CD4-positive, alpha-beta T cell (primary cell): ENCODE data around the gene POLA2. TPM values are rescaled to one million over a fixed set of nuclear protein-coding genes. Genes with fewer than 3 reads are reported as not detected.

Experiments used
- ATAC-seq: fragments of 200-7000 bp; cut with Tn5 transposase; one replicate; pipeline ENCODE4 v1.10.0; 2022; ENCODE audit warnings: mild to moderate bottlenecking; ENCODE audit not compliant: poor library complexity
- CTCF ChIA-PET: fragments of 350-600 bp; sonication (Branson Sonifier 250); formaldehyde crosslinking; loops from one replicate; lab custom pipeline; 2021; ENCODE audit warnings: antibody characterized with exemption, inconsistent platforms; lab: Charles Lee
- POLR2A ChIA-PET: fragments of 350-600 bp; sonication (Branson Sonifier 250); formaldehyde crosslinking; loops from one replicate; lab custom pipeline; 2021; ENCODE audit warnings: antibody characterized with exemption, inconsistent platforms; lab: Charles Lee
- DNase-seq, 14 experiments: peaks; one replicate each; pipeline ENCODE4 v3.0.0-alpha.2; 2013 to 2020; ENCODE audit warnings: mixed read lengths in 2 of 14
- H3K27ac ChIP-seq, 2 donors: one replicate each; pipeline versions ENCODE4 v1.5.1 to v1.7.0; 2013; ENCODE audit warnings: low read length in 2 of 2, low read depth in 1 of 2, mild to moderate bottlenecking in 1 of 2
- H3K27me3 ChIP-seq, 2 experiments: 1 replicate in 1 of 2; 2 replicates in 1 of 2; pipeline versions ENCODE4 v1.6.1 to v1.7.0; 2013; ENCODE audit warnings: low read length in 2 of 2, control low read depth in 1 of 2, mild to moderate bottlenecking in 1 of 2, moderate library complexity in 1 of 2; ENCODE audit not compliant: insufficient read depth in 2 of 2, control insufficient read depth in 1 of 2
- H3K36me3 ChIP-seq: one replicate; pipeline ENCODE4 v1.6.1; 2013; ENCODE audit warnings: low read length, control low read depth; ENCODE audit not compliant: insufficient read depth
- H3K4me1 ChIP-seq: one replicate; pipeline ENCODE4 v1.6.1; 2013; ENCODE audit warnings: low read length, control low read depth; ENCODE audit not compliant: insufficient read depth
- H3K4me3 ChIP-seq: one replicate; pipeline ENCODE4 v1.5.1; 2013; ENCODE audit warnings: mild to moderate bottlenecking, low read length, moderate library complexity
- H3K9me3 ChIP-seq, 2 experiments: 1 replicate in 1 of 2; 2 replicates in 1 of 2; pipeline versions ENCODE4 v1.6.1 to v1.7.0; 2013; ENCODE audit warnings: low read length in 2 of 2, mild to moderate bottlenecking in 2 of 2, control low read depth in 1 of 2, moderate library complexity in 1 of 2; ENCODE audit not compliant: control insufficient read depth in 1 of 2, insufficient read depth in 1 of 2
- H3K27ac Mint-ChIP-seq: one replicate; pipeline ENCODE4 v1.8.0; 2020; ENCODE audit warnings: mixed read lengths
- H3K27me3 Mint-ChIP-seq: one replicate; pipeline ENCODE4 v1.8.0; 2021; ENCODE audit warnings: mixed read lengths
- H3K36me3 Mint-ChIP-seq: one replicate; pipeline ENCODE4 v1.8.0; 2021; ENCODE audit warnings: low read depth, mixed read lengths
- H3K4me1 Mint-ChIP-seq: one replicate; pipeline ENCODE4 v1.8.0; 2021; ENCODE audit warnings: low read depth, mixed read lengths
- H3K4me3 Mint-ChIP-seq: one replicate; pipeline ENCODE4 v1.8.0; 2020; ENCODE audit warnings: mild to moderate bottlenecking, mixed read lengths
- H3K9me3 Mint-ChIP-seq: one replicate; pipeline ENCODE4 v1.8.0; 2020; ENCODE audit warnings: mixed read lengths
- intact Hi-C, 2 experiments: fragments of 100-400 bp; cut with DNase I in 1 of 2; cut with micrococcal nuclease in 1 of 2; formaldehyde crosslinking; loops; one replicate each; pipeline versions ENCODE4 v1.15.1 to v1.9.0; 2023 to 2025; cut with DNase I, micrococcal nuclease
- total RNA-seq, 174 experiments: library from RNA in 2 of 174; stranded (reverse) in 2 of 174; gene quantifications; one replicate each; pipeline ENCODE4 v1.2.3 and lab custom pipeline; 2021 to 2026
- TF ChIP-seq, protein P1 (sequence below): fragments of 200-600 bp; IDR thresholded peaks from one replicate; pipeline ENCODE4 v1.8.0; 2022; ENCODE audit warnings: antibody characterized with exemption, mild to moderate bottlenecking

POLA2 gene
- total RNA-seq, 2 experiments from 2014 or later, result 9.6 to 10.6 TPM

DNA sequence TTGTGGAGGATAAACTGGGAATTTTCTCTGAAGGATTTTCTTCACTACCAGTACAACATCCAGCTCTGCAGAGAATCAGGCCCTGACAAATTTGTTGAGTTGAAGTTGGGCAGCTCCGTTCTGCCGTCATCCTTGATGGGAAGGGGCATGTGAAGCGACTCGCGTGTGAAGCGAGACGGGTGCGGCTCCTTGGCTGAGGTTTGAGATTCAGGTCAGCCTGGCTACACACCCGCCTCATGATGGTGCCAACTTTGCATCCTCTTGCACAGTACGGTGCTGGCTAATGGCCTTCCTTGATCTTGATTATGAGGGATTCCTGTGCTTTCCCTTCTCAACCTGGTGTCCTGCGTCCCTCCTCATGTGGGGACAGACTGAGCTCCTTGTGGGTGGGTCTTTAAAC is 33.2 kb downstream of the POLA2 start:
- no peak for ATAC-seq

DNA sequence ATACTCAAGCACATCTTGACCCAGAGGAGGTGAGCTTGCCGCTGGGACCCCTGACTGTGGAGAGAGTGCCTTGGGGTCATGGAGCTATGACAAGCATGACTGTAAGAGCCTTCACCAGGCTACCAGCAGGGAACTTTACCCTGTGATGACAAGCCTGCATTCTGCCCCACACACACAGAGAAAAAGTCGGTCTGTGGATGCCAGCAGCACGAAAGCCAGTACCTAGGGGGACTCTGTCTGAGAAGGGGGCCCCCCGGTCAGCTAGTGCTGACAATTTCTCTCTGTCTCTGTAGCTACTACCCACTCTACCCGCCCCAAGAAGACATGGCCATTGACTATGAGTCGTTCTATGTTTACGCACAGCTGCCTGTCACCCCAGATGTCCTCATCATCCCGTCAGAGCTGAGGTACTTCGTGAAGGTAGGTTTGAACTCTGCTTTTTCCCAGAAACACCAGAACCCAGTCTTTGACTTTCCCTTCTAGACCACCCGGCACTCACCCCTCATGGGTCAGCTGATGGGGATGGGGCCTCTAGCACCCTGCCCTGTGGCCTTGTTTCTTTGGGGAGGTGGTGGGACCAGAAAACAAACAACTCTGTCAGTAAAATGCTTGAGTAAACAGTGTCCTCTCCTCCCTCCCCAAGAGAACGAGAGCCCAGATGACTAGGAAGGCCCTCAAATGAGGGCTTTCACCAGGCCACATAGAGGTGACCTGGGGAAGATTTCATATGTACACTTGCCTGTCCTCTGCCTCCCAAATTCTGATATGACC is 34.0 kb downstream of the POLA2 start:
- Mint-ChIP-seq H3K27ac (no peak overlapping the region), H3K36me3 (peaks cover 57% of the 10 kb centered on the region), H3K4me3 (no peak overlapping the region), H3K9me3 (no peaks in the 10 kb centered on the region), H3K27me3 (no peaks in the 10 kb centered on the region), H3K4me1 (no peaks in the 10 kb centered on the region)
- Histone ChIP-seq H3K4me1 (no peaks in the 10 kb centered on the region), H3K4me3 (no peak overlapping the region), H3K9me3 (no peaks in the 10 kb centered on the region), H3K27ac (no peak overlapping the region), H3K27me3 (no peaks in the 10 kb centered on the region), H3K36me3 (peaks cover 58% of the 10 kb centered on the region)
- CTCF ChIA-PET, result interaction anchor here (1.0 kb wide), 1 partner anchor 19 kb away, joined by 3 read pairs; no protein-coding TSS in a partner anchor
- ATAC-seq (no peak), DNase-seq (no peak)
- POLR2A ChIA-PET, result no interaction called here
- TF ChIP-seq, protein P1, sequence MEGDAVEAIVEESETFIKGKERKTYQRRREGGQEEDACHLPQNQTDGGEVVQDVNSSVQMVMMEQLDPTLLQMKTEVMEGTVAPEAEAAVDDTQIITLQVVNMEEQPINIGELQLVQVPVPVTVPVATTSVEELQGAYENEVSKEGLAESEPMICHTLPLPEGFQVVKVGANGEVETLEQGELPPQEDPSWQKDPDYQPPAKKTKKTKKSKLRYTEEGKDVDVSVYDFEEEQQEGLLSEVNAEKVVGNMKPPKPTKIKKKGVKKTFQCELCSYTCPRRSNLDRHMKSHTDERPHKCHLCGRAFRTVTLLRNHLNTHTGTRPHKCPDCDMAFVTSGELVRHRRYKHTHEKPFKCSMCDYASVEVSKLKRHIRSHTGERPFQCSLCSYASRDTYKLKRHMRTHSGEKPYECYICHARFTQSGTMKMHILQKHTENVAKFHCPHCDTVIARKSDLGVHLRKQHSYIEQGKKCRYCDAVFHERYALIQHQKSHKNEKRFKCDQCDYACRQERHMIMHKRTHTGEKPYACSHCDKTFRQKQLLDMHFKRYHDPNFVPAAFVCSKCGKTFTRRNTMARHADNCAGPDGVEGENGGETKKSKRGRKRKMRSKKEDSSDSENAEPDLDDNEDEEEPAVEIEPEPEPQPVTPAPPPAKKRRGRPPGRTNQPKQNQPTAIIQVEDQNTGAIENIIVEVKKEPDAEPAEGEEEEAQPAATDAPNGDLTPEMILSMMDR, result no peak
- intact Hi-C loops, result loop anchor here in 1 of 2 experiments (5.0 kb wide), 1 partner anchor 143 kb away; no protein-coding TSS in a partner anchor

More for the DNA sequence above, 33.2 kb downstream of the POLA2 start:
- Mint-ChIP-seq H3K4me3 (no peak overlapping the region), H3K9me3 (no peaks in the 10 kb centered on the region), H3K4me1 (no peaks in the 10 kb centered on the region), H3K27me3 (no peaks in the 10 kb centered on the region), H3K36me3 (peaks cover 64% of the 10 kb centered on the region), H3K27ac (no peak overlapping the region)
- CTCF ChIA-PET, result interaction anchor here (1.0 kb wide), 1 partner anchor 20 kb away, joined by 3 read pairs; no protein-coding TSS in a partner anchor
- TF ChIP-seq, protein P1, result no peak
- intact Hi-C loops, result loop anchor here in 1 of 2 experiments (5.0 kb wide), 1 partner anchor 143 kb away; no protein-coding TSS in a partner anchor
- peaks cover 64% of the 10 kb centered on the region for H3K36me3 ChIP-seq
- no peaks in the 10 kb centered on the region for H3K4me1 ChIP-seq
- no peak for DNase-seq
- no peaks in the 10 kb centered on the region for H3K27me3 ChIP-seq
- POLR2A ChIA-PET, result no interaction called here
- no peaks in the 10 kb centered on the region for H3K9me3 ChIP-seq
- H3K27ac ChIP-seq, result no peak overlapping the region
- no peak overlapping the region for H3K4me3 ChIP-seq

- POLR2A ChIA-PET, result no interaction called here
- ATAC-seq (no peak), DNase-seq (no peak)
- TF ChIP-seq, protein P1, result no peak
- H3K4me1 ChIP-seq, result no peaks in the 10 kb centered on the region
- no peak overlapping the region for H3K27ac ChIP-seq
- Mint-ChIP-seq H3K9me3 (no peaks in the 10 kb centered on the region), H3K4me3 (no peak overlapping the region), H3K4me1 (no peaks in the 10 kb centered on the region), H3K27ac (no peak overlapping the region), H3K27me3 (no peaks in the 10 kb centered on the region), H3K36me3 (peaks cover 44% of the 10 kb centered on the region)
- no peaks in the 10 kb centered on the region for H3K27me3 ChIP-seq
- no peaks in the 10 kb centered on the region for H3K9me3 ChIP-seq
- H3K4me3 ChIP-seq, result no peak overlapping the region
- intact Hi-C loops, result loop anchor here in 1 of 2 experiments (5.0 kb wide), 1 partner anchor 145 kb away; no protein-coding TSS in a partner anchor
- peaks cover 49% of the 10 kb centered on the region for H3K36me3 ChIP-seq
- CTCF ChIA-PET, result no interaction called here
These were observed 35.4 kb downstream of the POLA2 start for GRCh38 chr11:65297026-65297672.
